GM12874 (cell line): ENCODE measurements around the gene ATP6V1E1.

ENCODE experiments used
- CTCF ChIP-seq: IDR thresholded peaks from 2 replicates; pipeline ENCODE4 v1.5.1; 2011; ENCODE audit warnings: low read depth, mild to moderate bottlenecking, control low read depth, low read length, moderate library complexity; ENCODE audit not compliant: insufficient read depth

ATP6V1E1 gene

GRCh38 chr22:17629641-17630040 lies 1.1 kb upstream of the ATP6V1E1 start:
- no peak for TF ChIP-seq CTCF

- TF ChIP-seq CTCF: no peak
Observed at GRCh38 chr22:17629173-17629489, 582 bp upstream of the ATP6V1E1 start.

GRCh38 chr22:17627961-17628405 lies 566 bp downstream of the ATP6V1E1 start:
- TF ChIP-seq CTCF: no peak

GRCh38 chr22:17613280-17613679 lies 15.3 kb downstream of the ATP6V1E1 start:
- TF ChIP-seq CTCF: no peak

- TF ChIP-seq CTCF: no peak
Observed at GRCh38 chr22:17612057-17612456, 16.5 kb downstream of the ATP6V1E1 start.

GRCh38 chr22:17607891-17608521 lies 20.5 kb downstream of the ATP6V1E1 start:
- no peak for TF ChIP-seq CTCF

- TF ChIP-seq CTCF: no peak
Observed at GRCh38 chr22:17606496-17606895, 22.1 kb downstream of the ATP6V1E1 start.
